ENCODE measurements around the gene JUN.

JUN gene

DNA sequence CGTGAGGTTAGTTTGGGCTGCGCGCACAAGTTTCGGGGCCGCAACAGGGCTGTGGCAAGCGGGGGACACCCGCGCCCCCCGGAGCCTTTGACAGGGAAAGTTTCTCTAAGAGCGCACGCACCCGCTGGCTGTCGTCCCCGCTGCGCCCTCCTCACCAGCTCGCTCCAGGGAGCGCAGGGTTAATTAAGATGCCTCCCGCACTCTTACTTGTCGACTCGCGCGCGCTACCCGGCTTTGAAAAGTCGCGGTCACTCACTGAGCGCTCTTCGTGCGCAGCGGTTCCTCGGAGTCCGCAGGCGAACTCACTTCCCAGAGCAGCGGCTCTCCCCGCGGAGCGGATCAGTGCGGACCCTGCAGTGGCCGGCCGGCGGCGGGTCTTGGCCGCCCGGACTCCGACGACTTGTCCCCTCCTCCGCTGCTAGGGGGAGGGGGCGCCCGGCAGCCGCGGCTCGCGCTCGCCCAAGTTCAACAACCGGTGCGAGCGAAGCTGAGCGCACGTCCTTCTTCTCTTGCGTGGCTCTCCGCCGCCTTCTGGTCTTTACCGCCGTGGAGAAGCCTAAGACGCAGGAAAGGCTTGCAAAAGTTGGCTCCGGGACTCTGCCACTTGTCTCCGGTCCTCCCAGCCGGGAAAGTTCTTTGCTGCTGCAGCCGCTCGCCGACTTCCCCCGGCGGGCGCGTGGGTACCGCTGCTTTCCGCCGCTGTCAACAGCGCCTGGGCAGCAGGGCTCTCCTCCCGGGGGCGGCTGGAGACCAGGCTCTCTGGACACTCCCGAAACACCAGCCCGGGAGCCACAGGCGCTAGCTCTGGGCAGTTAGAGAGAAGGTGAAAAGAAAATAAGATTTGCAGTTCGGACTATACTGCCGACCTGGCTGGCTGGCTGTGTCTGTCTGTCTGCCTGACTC is 506 bp downstream of the JUN start:
- TF ChIP-seq CTCF (IDR thresholded peaks at IDR 0.05) = no peak
- peak overlapping the region; percentile 83 to 88 for H3K4me3 ChIP-seq
- DNase-seq = peak; percentile 64 to 82
- no peaks in the 10 kb centered on the region for H3K27me3 ChIP-seq
- H3K27ac ChIP-seq = peak overlapping the region; percentile 100
- H3K36me3 ChIP-seq = peaks cover 0 to 4% (median 0%) of the 10 kb centered on the region in 3 donors
- intact Hi-C loops (cut with DNase I; ENCODE audit: low total_unique reads) = loop anchor here (5.0 kb wide), 2 partner anchors 514 to 919 kb away; partner anchors contain the start of gene FGGY
- H3K9me3 ChIP-seq = peaks cover 0 to 5% (median 0%) of the 10 kb centered on the region in 3 donors
- H3K4me1 ChIP-seq = peaks cover 0 to 33% (median 19%) of the 10 kb centered on the region in 4 donors

GRCh38 chr1:58782178-58783089 is 1.4 kb downstream of the JUN start:
- H3K27me3 ChIP-seq = no peaks in the 10 kb centered on the region
- intact Hi-C loops (cut with DNase I; ENCODE audit: low total_unique reads) = loop anchor here (5.0 kb wide), 2 partner anchors 515 to 920 kb away; partner anchors contain the start of gene FGGY
- peak overlapping the region; percentile 100 for H3K27ac ChIP-seq
- H3K4me3 ChIP-seq = peak overlapping the region; percentile 83 to 88
- peaks cover 0 to 33% (median 19%) of the 10 kb centered on the region in 4 donors for H3K4me1 ChIP-seq
- peak; percentile 54 to 83 for DNase-seq
- no peak for TF ChIP-seq CTCF (IDR thresholded peaks at IDR 0.05)
- H3K36me3 ChIP-seq = peaks cover 0 to 4% (median 0%) of the 10 kb centered on the region in 3 donors
- no peaks in the 10 kb centered on the region for H3K9me3 ChIP-seq

DNA sequence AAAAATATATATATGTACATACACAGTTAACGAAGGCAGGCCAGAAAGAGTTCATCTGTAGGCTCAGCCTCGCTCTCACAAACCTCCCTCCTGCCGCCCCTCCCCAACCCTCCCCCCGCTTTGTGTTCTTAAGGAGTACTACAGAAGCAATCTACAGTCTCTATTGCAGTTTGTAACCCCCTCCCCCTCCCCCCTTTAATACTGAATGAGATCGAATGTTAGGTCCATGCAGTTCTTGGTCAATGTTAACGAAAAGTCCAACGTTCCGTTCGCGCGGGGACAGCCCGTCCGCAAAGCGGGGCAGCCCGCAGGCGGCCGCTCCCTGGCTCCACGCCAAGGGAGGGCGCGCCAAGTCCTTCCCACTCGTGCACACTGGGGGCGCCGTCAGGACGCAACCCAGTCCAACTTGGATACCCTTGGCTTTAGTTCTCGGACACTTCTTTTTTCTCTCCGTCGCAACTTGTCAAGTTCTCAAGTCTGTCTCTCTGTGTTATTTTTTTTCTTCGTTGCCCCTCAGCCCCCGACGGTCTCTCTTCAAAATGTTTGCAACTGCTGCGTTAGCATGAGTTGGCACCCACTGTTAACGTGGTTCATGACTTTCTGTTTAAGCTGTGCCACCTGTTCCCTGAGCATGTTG is 2.2 kb downstream of the JUN start:
- peak; percentile 46 to 47 for TF ChIP-seq CTCF (IDR thresholded peaks at IDR 0.05)
- DNase-seq = peak; percentile 70 to 89
- Histone ChIP-seq H3K36me3 (peaks cover 0 to 4% (median 0%) of the 10 kb centered on the region in 3 donors), H3K4me1 (peaks cover 0 to 33% (median 19%) of the 10 kb centered on the region in 4 donors), H3K9me3 (no peaks in the 10 kb centered on the region), H3K4me3 (peak overlapping the region; percentile 83 to 88), H3K27ac (peak overlapping the region; percentile 100), H3K27me3 (no peaks in the 10 kb centered on the region)
- intact Hi-C loops (cut with DNase I; ENCODE audit: low total_unique reads) = loop anchor here (5.0 kb wide), 2 partner anchors 516 to 921 kb away; partner anchors contain the start of gene FGGY

DNA sequence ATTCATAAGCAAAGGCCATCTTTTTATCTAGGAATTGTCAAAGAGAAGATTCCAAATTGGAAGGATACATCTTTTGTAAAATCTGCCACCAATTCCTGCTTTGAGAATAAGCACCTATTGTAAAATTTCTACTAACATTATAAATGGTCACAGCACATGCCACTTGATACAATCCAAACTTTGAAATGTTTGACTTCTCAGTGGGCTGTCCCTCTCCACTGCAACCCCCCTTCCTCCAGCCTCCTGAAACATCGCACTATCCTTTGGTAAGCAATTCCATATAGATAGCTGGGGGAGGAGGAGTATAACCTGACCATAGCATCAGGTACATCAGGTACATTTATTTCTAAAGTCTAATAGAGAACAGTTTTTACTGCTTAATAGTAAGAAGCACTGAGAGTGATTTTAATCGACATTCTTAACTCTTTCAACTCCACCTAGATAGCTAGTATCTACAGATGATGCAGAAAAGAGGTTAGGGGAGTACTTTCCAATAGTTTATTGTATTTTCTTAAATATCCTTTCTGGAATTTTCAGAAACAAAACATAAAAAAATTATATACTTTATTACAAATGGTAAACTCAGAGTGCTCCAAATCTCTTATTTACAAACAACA is 2.9 kb downstream of the JUN start:
- no peak for DNase-seq
- H3K36me3 ChIP-seq = peaks cover 0 to 4% (median 0%) of the 10 kb centered on the region in 3 donors
- TF ChIP-seq CTCF (IDR thresholded peaks at IDR 0.05) = no peak
- H3K27ac ChIP-seq = peak overlapping the region; percentile 100
- H3K9me3 ChIP-seq = no peaks in the 10 kb centered on the region
- peak overlapping the region; percentile 83 to 88 for H3K4me3 ChIP-seq
- no peaks in the 10 kb centered on the region for H3K27me3 ChIP-seq
- peaks cover 0 to 26% (median 15%) of the 10 kb centered on the region in 4 donors for H3K4me1 ChIP-seq
- intact Hi-C loops (cut with DNase I; ENCODE audit: low total_unique reads) = loop anchor here (5.0 kb wide), 2 partner anchors 516 to 921 kb away; partner anchors contain the start of gene FGGY

All from tibial artery (tissue), 4 donors.